Measurements from ENCODE around the gene KCTD8.
A peak's percentile ranks its signal among the peaks of the same experiment; 100 is the strongest.

Gene KCTD8

DNA sequence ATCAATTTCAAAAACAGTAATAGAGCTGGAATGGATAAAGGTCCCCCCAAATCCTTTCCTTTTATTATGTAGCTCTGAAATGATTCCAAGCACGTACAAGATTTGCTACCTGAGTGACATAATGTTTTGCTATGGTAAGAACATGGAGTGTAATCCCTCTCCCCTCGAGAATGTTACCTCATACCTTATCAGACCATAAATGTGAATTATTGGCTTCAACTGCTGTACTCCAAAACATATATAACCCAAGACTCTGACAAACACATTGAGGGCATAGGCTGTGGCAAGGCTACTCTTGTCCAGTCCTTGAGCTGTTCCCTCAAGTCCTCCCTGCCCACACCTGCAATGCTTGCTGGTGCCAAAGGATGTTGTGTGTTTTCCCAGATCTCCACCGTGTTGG is 286.9 kb downstream of the KCTD8 start:
- DNase-seq, result no peak

DNA sequence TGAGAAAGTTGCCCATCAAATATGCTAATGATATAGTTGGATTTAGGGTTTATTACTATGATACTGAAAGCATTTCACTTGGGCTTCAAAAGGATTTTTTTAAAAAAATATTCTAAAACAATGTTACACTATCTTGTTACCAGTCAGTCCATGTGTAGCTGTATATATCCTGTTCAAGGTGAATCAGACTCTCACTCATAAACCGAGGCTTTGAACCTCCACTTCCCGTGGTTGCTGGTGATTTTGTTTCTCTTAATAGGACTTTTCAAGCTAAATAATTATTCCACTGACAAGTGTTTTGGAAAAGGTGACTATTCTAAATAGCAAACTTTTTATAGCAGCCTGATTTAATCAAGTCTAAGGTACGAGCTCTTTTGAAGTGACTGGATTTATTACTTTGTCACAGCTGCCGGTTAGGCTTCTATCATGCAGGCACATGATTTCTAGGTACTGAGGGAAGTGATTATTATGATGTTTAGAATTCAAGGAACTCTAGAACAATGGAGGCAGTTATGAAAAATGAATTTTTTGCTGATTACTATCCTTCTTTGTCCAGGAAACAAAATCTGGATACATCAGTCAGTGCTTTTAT is 287.7 kb downstream of the KCTD8 start:
- no peak for DNase-seq

DNA sequence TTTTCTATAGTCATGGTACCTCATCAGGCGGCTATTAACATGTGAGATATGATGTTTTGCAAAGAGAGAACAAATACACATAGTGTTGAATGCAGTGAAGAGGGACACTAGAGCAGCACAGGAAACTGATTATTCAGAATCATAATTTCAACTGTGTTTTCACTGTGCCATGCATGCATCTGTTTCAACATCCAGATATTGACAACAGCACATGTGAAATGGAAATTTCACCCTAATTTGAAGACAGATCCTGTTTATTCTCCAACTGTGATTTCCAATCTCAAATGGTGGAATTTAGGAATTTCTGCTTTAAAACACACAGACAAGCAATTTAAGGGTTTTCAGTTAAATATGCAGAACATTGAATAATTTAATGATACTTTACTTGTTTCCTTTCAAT is 288.6 kb downstream of the KCTD8 start:
- DNase-seq, result no peak

DNA sequence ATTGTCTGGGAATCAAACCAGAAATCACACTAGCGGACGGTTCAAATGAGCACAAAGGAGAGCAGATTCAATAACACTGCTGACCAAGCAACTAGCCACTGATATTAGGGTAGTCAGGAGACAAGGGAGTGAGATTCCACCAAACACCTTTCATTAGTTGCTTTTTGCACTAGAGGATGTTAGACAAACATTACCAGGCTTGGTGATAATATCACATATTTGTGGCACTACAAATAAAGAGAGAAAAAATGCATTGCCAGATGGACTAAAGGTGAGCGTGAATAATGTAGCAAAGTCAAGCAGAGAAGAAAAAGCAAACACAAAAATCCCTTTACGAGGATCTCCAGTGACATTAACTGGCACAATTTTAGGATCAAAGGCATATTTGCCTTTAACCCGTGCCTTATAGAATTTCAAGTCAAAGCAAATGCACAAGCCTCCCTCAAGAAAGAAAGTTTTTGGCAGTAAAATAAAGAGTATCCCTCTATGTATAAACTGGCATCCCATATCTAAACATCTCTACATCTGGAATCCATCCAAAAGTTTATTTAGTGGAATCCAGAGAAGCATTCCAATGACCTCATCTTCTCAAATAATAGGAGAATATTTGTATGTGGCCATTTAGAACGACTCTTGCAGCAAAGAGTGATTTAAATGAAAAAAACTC is 290.9 kb downstream of the KCTD8 start:
- no peak for DNase-seq

DNA sequence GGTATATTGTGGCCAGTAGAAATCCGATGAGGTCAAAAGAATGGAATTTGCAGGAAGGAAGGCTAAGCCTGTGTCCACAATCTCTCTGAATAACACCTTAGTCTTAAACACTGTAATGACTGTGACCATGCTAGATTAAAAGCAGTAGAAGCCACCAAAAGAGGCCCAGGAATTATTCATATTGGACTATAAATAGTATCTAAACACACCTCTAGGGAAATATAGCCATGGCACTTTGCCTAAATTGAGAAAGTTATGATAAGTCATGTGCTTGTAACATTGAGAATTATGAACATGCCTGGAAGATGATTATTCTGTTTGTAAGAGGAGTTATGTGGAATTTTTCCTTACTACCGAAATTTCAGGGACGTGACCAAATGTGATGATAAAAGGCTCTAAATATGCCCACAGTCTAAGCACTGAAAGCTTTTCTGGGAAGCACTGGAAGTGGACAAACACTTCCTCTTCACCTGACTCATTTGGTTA is 298.5 kb downstream of the KCTD8 start:
- no peak for DNase-seq

DNA sequence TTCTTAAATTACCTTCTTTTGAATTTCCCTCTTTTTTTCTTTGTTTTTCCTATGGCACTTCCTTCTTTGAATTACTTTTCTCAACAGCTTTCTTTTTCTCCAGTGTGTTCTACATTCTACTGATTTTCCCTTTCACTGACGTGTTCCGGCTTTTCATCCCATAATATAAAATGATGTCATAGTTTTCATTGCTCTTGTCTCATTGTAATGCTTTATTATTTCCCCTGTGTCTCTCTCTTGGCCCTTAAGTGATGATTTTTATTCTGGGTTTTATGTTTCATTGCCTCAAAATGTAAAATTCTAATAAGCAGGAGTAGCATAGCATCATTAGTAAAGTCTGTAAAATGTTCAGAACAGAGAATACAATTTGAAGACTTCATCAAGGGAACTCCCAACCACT is 299.3 kb downstream of the KCTD8 start:
- DNase-seq, result no peak

DNA sequence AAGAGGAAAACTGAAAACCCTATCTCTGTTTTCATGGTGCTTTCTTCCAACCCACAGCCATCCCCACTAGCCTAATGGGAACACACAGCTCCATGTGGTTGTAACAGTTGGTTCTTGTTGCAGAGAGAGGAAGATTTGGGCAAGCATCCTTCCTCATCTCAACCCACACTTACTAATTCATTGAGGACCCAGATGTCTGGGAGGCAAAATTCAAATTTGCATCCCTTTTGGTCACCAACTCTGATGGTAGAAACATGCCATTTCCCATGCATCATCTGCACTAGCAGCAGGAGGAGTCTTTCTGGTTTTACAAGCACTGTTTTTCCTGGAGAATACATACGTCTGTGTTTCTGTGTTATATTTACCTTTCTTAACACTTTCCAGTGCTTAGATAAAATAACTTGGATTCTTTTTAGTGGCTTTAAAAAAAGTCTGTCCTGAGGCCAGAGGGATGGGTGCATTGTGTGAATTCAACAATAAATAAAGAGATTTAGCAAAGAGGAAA is 301.0 kb downstream of the KCTD8 start:
- DNase-seq, result no peak

DNA sequence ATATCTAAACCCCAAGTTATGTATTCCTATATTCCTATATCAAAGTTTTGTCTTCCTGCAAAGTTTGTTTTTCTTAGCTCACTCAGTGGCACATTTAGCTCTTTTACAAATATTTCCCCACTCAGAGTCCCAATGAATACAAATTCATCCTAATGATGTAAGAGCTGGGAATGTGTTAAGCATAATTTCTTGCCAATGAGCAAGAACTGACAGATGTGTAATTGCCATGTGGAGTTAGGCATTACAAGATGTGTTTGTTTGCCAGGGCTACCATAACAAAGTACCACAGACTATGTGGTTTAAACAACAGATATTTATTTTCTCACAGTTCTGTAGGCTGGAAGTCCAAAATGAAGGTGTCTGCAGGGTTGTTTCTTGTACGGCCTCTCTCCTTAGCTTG is 302.1 kb downstream of the KCTD8 start:
- no peak for DNase-seq

DNA sequence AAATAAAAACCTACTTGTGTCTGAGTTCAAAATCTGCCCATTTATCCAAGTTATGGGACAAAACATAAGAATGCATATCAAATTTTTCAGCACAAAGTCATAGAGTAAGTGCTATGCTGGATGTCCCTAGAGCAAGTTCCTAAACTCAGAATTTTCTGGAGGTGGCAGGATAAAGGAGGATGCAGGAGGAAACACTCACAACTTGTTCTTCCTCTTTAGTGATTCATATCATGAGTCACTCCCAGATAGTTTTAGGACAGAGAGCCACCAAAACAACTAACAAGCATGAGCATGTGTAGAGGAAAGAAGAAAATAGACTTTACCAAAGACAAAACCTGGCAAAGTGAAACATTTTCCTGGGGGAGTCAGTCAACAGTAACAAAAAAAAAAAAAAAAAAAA is 302.7 kb downstream of the KCTD8 start:
- peak; percentile 73 to 77 for DNase-seq

DNA sequence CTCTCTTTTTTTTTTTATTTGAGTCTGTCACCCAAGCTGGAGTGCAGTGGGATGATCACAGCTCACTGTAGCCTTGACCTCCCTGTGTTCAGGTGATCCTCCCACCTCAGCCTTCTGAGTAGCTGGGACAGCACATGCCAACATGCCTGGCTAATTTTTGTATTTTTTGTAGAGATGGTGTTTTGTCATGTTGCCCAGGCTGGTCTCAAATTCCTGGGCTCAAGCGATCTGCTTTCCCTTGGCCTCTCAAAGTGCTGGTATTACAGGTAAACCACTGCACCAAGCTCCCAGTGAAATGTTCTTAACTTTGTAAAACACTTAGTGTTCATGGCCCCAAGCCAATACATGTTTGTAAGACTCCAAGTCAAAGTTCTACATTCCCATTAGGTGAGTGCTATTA is 316.1 kb downstream of the KCTD8 start:
- DNase-seq, result no peak

Measured in Kasumi-1 (cell line).